Measurements from ENCODE around the gene ARRDC3. TPM values are rescaled to one million over a fixed set of nuclear protein-coding genes. Genes with fewer than 3 reads are reported as not detected.

ARRDC3 gene
- total RNA-seq, 1 donor from 2014 or later = 39.1 TPM

- Histone ChIP-seq H3K36me3 (ENCODE audit: control insufficient read depth, insufficient read depth, low read length) (no peaks in the 10 kb centered on the region), H3K4me3 (ENCODE audit: low read depth, low read length) (no peak overlapping the region), H3K27me3 (ENCODE audit: control insufficient read depth, insufficient read depth, low read length) (no peaks in the 10 kb centered on the region)
- no peak for DNase-seq (ENCODE audit: low read depth)
- TF ChIP-seq CTCF (IDR thresholded peaks at IDR 0.05; ENCODE audit: insufficient read depth, low read length, poor library complexity, severe bottlenecking) = no peak
Observed at GRCh38 chr5:91340532-91340931, 42.6 kb downstream of the ARRDC3 start.

GRCh38 chr5:91339063-91339705 is 43.9 kb downstream of the ARRDC3 start:
- H3K36me3 ChIP-seq (ENCODE audit: control insufficient read depth, insufficient read depth, low read length) = no peaks in the 10 kb centered on the region
- no peaks in the 10 kb centered on the region for H3K27me3 ChIP-seq (ENCODE audit: control insufficient read depth, insufficient read depth, low read length)
- no peak for TF ChIP-seq CTCF (IDR thresholded peaks at IDR 0.05; ENCODE audit: insufficient read depth, low read length, poor library complexity, severe bottlenecking)
- no peak for DNase-seq (ENCODE audit: low read depth)
- no peak overlapping the region for H3K4me3 ChIP-seq (ENCODE audit: low read depth, low read length)

- Histone ChIP-seq H3K36me3 (ENCODE audit: control insufficient read depth, insufficient read depth, low read length) (no peaks in the 10 kb centered on the region), H3K27me3 (ENCODE audit: control insufficient read depth, insufficient read depth, low read length) (no peaks in the 10 kb centered on the region), H3K4me3 (ENCODE audit: low read depth, low read length) (no peak overlapping the region)
- DNase-seq (ENCODE audit: low read depth) = peak; percentile 84
- TF ChIP-seq CTCF (IDR thresholded peaks at IDR 0.05; ENCODE audit: insufficient read depth, low read length, poor library complexity, severe bottlenecking) = no peak
Observed at GRCh38 chr5:91332267-91333045, 50.7 kb downstream of the ARRDC3 start.

- no peaks in the 10 kb centered on the region for H3K36me3 ChIP-seq (ENCODE audit: control insufficient read depth, insufficient read depth, low read length)
- H3K4me3 ChIP-seq (ENCODE audit: low read depth, low read length) = no peak overlapping the region
- DNase-seq (ENCODE audit: low read depth) = no peak
- H3K27me3 ChIP-seq (ENCODE audit: control insufficient read depth, insufficient read depth, low read length) = no peaks in the 10 kb centered on the region
- TF ChIP-seq CTCF (IDR thresholded peaks at IDR 0.05; ENCODE audit: insufficient read depth, low read length, poor library complexity, severe bottlenecking) = no peak
Observed at GRCh38 chr5:91331705-91332104, 51.4 kb downstream of the ARRDC3 start.

- no peak for TF ChIP-seq CTCF (IDR thresholded peaks at IDR 0.05; ENCODE audit: insufficient read depth, low read length, poor library complexity, severe bottlenecking)
- Histone ChIP-seq H3K27me3 (ENCODE audit: control insufficient read depth, insufficient read depth, low read length) (no peaks in the 10 kb centered on the region), H3K4me3 (ENCODE audit: low read depth, low read length) (no peak overlapping the region), H3K36me3 (ENCODE audit: control insufficient read depth, insufficient read depth, low read length) (no peaks in the 10 kb centered on the region)
- no peak for DNase-seq (ENCODE audit: low read depth)
Observed at GRCh38 chr5:91329283-91329682, 53.8 kb downstream of the ARRDC3 start.

Data from kidney epithelial cell (primary cell).